GM18520 (cell line): ENCODE results near the gene ARHGEF40.
"Not testable (repeated sequence)": the region's sequence is repeated elsewhere in the genome, so short reads cannot be mapped to it uniquely, and the experiment has no call there.

Experiments
- ATAC-seq: cut with Tn5 transposase; IDR thresholded peaks from one replicate; pipeline ENCODE4 v1.9.1; 2021; ENCODE audit not compliant: unreplicated experiment

ARHGEF40 gene

DNA sequence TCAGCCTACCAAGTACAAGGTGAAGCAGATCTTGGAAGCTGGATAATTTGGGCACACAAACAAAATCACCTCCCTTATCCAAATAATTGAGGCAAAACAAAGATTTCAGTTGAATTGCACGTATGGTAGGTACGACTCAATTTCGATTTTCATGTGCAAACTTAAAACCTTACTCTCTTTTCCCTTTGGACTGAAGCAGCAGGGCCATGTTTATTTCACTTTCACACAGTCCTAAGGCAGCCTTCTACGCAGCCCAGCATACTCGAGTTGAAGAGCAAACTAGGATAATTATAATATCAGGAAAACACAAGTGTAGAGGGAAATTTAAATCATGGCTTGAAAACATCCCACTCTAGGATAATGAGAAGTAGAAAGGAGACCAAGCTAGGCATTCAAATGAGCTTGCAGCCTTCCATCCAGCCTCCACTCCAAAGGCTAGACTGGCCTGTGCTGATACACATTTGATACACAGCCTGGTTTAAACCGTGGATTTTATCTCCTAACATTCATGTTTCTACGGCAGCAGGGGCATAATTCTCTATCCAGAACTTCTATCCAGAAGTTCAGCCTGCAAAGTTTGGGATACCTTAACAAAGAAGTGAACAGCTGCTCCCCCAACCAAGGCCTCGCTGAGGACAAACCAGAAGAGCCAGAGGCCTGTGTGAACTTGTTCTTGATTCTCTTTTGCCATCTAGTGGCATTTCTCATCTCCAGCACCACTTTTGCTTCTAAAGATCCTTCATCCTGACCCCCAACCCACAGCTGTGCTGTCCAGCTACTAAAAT is 30.3 kb upstream of the ARHGEF40 start:
- no peak for ATAC-seq

DNA sequence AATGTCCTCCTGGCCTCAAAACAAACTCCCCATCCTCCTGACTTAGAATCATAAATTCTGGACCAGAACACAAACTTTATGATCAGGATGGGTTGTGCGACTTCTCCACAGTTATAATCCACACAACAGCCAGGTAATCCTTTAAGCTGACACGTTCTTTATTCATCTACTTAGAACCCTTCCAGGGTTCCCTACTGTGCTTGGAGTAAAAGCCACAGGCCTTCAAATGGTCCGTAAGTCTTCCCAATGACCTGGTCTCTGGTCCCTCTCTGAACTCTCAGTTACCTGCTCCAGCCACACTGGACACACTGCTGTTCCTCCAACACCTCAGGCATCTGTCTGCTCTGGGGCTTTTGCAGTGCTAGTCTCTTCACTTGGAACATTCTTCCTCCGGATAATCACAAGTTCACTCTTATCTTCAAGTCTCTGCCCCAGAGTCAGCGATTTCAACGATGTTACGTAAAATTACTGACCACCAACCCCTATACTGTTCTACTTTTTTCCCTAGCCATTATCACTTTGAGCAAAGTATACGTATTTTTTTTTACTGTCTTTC is 29.7 kb upstream of the ARHGEF40 start:
- no peak for ATAC-seq

DNA sequence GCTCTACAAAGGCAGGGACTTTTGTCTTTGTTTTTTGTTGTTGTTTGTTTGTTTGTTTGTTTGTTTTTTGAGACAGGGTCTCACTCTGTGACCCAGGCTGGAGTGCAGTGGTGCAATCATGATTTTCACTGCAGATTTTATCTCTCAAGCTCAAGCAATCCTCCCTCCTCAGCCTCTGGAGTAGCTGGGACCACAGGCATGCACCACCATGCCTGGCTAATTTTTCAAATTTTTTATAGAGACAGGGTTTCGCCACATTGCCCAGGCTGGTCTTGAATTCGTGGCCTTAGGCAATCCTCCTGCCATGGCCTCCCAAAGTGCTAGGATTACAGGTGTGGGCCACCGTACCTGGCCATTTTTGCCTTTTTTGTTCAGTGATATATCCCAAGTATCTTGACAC is 29.2 kb upstream of the ARHGEF40 start:
- not testable (repeated sequence) for ATAC-seq

DNA sequence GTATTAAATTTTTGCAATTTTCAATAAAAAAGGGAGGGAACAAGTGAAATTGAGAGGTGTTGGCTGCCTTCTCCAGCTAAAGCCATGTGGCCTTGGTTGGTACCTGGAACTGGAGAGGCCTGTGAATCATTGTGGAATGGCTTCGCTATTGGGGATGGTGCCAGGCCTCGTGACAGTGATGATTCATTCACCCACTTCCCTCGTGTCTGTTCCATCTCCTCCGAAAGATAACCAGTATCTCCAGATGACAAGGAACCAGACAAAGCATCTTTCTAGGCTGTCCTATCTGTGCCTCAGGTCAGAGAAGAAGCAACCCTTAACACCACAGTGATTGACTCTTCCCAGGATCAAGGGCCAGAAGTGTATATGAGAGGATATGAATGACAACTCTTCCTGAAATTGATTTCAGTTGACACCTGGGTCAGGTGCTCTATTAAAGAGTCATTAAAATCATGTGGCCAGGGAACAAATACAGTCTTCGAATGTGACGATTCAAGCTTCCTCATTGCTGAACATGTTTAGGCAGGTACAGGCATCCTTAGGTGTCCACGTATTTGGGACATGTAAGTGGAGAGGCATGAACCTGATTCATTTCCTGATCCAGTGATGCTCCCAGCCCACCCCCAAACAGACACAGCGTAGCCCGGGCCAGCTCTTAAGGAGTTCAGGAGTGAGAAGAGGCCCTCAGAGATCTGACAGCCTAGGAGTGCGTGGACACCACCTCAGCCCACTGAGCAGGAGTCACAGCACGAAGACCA is 28.2 kb upstream of the ARHGEF40 start, which contains the start of gene RNASE7:
Gene RNASE7 (plus strand): TSS at position 687 of the 758 bp plus-strand sequence. CDS start 631 bp downstream, outside the sequence.
- ATAC-seq: no peak

DNA sequence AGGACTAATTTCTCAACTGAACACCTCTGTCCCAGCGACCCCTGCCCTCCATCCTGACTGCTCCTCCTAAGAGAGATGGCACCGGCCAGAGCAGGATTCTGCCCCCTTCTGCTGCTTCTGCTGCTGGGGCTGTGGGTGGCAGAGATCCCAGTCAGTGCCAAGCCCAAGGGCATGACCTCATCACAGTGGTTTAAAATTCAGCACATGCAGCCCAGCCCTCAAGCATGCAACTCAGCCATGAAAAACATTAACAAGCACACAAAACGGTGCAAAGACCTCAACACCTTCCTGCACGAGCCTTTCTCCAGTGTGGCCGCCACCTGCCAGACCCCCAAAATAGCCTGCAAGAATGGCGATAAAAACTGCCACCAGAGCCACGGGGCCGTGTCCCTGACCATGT is 27.2 kb upstream of the ARHGEF40 start:
- ATAC-seq: no peak

DNA sequence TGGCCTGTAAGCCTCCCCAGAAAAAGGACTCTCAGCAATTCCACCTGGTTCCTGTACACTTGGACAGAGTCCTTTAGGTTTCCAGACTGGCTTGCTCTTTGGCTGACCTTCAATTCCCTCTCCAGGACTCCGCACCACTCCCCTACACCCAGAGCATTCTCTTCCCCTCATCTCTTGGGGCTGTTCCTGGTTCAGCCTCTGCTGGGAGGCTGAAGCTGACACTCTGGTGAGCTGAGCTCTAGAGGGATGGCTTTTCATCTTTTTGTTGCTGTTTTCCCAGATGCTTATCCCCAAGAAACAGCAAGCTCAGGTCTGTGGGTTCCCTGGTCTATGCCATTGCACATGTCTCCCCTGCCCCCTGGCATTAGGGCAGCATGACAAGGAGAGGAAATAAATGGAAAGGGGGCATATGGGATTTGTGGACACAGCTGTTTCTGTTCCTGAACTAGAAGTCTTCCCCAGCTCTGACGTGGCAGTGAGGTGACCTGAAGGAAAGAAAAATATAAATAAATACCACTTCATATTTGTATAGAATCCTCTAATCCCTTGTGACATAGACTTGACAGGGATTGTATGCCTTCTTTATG is 26.6 kb upstream of the ARHGEF40 start:
- ATAC-seq: no peak

DNA sequence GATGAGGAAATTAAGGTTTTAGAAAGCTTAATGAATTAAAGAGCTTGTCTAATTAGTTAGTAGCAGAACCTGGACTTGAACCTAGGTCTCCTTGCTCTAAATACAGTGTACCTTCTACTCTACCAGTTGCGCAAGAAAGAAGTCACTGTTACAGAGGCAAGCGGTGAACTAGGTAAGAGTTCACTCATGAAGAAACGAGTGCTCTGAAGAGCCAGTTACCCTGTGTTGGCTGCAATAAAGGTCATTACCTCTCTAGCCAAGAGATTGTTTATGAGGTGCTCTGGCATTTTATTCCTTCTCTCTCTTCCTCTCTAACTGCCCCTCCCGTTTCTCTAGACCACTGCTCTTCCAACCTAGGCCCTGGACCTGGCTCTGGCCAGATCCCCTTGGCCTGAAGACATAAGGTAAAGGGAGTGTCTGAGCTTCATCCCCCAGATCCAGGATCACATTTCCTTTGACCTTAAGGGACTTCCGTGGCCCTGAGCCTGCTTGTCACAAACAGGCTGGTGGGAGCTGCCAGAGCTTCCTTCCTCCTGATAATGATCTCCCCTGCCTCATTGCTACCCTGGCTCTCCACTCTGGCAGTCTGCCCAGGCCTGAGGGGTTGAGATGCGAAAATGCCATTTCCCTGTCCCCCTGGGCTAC is 26.0 kb upstream of the ARHGEF40 start:
- ATAC-seq: no peak

DNA sequence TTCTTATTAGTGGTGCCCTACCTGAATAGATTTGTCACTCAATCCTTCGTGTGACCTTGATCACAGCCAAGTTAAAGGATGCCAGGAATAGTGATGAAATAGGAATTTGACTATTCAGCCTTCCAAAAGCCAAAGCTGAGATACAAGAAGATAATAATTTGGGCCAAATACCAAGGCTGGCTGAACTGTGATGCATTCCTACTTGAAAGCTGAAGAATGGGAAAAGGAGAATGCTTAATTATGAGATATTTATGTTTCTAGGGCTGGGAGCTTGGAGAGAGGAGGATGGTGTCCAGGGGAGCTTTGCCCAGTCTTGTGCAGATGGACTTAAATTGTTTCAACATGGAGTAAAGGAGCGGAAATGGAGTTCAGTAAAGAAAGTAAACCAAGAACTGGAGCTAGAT is 22.7 kb upstream of the ARHGEF40 start:
- no peak for ATAC-seq

DNA sequence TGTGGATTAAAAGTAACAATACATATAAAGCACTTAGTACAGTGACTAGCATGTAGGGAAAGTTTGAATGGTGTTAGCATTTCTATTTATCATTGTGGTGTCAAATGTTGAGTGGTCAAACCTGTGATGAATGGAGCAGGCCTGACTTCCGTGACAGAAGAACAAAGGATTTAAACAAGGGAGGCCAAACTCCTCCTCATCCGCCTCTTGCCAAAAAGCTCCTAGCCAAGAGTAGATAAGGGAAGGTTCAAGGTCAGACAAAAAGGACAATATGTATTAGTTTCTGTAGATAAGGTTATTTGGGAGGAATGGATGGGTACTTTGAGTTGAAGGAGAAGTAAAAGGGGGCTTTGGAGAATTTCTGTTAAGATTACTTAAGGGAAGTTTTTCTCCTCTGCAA is 21.5 kb upstream of the ARHGEF40 start:
- no peak for ATAC-seq

DNA sequence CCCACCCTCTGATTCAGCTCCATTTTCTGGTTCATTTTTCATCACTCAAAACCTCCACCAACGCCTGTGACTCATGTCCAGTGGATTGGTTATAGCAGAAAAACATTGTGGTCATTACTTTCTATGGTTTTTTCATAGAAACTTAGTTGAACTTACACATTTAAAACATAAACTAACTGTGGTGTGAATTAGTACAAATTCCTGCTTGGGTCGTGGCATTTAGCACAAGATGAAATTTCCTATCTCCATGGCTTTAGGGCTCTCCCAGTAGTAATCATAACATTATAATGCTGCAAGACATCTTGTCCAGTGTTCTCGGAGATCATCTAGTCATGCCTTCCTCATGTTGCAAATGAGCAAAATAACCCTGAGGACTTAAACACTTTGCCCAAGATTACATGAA is 20.8 kb upstream of the ARHGEF40 start:
- ATAC-seq: no peak

DNA sequence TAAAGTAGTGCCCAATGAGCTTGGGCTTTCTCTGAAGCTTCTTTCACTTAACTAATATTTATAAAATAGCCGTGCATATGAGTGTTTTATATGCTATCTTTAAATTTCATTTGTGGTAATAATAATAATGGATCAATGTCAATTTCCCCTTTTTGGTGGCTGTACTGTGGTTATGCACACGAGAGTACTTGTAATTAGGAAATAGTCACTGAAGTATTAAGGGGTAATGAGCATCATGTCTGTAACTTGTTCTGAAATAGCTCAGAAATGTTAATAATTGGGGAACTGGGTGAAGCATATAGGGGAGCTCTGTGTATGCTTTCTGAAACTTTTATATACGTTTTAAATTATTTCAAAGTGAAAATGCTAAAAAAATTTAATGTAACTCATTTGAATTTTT is 19.5 kb upstream of the ARHGEF40 start:
- ATAC-seq: no peak

DNA sequence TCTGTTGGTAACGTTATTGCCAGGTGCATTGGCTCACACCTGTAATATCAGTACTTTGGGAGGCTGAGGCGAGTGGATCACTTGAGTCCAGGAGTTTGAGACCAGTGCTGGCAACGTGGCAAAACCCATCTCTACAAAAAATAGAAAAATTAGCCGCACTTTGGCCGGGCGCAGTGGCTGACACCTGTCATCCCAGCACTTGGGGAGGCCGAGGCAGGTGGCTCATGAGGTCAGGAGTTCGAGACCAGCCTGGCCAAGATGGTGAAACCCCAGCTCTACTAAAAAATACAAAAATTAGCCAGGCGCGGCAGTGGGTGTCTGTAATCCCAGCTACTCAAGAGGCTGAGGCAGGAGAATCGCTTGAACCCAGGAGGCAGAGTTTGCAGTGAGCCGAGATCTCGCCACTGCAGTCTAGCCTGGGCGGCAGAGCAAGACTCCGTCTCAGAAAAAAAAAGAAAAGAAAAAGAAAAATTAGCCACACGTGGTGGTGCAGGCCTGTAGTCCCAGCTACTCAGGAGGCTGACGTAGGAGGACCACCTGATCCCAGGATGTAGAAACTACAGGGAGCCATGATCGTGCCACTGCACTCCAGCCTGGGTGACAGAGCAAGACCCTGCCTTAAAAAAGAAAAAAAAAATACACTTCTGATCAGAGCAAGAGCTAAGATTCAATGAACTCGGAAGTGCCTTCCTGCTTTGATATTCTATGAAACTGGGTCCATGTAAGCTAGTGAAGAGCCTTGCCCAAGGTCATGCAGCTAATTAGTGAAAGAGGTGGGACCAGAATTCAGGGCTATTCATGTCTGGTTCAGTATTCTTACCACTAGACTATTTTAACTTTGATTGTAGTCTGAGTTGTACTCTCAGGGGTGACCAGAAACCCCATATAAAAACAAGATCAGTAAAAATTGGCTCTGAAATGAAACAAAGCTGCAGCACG is 16.7 kb upstream of the ARHGEF40 start:
- no peak for ATAC-seq

DNA sequence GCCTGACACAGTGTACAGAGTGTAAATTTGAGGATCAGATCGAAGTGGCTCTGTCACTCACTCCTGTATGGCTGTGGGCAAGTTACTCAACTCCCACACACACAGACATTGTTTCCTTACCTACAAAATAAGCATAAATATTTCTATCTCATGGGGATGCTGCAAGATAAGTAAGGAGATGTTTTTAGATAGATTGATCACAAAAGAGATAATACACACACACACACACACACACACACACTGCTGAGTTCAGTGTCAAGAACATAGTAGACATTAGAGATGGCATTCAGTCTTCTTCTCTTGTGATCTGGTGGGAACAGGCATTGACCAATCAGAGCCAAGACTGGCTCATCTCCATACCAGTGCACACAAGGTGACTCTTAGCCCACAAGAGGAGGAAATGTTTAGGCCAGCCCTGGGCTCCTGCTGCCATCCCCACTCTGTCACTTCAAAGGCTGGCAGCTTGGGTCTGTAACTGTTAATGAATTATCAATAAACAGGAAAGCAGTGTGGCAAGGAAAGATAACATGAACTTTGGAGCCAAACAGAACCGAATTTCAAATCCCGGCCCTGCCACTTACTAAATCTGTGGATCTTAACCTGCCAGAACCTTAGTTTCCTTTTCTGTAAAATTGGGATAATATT is 15.9 kb upstream of the ARHGEF40 start:
- ATAC-seq: no peak

DNA sequence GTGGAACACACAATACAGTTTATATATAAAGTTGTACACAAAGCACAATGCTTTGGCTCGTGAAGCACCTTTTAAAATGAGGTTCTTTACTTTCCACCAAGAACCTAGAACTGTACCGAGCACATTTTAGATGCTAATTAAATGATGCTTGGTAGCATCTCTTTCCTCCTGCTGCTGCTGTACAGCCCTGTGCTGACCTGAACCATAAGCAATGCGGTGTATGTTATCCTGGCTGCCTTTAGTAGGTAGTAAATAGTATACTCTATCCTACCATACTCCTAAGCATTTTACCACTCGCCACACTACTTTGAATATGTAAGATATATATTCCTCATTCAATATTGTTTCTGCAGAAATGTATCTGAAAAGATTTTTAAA is 15.3 kb upstream of the ARHGEF40 start:
- ATAC-seq: no peak

DNA sequence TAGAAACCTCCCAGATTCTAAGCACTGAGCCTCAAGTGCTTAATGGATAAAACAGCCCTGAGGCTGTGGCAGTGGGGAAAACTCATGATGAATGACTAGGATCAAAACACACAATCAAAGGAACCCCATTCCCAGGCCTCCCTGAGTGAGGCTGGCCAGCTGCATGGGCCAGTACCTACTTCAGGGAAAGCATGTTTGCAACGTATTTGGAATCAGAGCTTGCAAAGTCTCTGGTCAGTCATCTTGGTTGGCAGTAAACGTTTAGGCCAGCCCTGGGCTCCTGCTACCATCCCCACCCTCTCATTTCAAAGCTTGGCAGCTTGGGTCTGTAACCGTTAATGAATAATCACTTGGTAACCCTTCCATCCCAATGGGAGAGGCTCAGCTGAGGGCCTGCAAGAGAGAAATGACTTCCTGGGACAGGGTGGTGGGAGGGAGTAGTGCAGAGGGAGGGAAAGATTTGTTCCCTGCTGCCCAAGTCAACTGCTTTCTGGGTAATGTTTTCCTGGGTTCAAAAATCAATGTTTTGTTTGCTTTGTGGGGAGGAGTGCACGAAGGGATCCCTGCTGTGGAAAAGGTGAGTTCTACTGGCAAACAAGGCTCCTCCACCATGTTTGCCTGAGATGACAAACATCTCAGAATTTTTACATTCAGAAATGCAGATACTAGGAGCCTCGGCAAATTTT is 14.5 kb upstream of the ARHGEF40 start:
- ATAC-seq: no peak

DNA sequence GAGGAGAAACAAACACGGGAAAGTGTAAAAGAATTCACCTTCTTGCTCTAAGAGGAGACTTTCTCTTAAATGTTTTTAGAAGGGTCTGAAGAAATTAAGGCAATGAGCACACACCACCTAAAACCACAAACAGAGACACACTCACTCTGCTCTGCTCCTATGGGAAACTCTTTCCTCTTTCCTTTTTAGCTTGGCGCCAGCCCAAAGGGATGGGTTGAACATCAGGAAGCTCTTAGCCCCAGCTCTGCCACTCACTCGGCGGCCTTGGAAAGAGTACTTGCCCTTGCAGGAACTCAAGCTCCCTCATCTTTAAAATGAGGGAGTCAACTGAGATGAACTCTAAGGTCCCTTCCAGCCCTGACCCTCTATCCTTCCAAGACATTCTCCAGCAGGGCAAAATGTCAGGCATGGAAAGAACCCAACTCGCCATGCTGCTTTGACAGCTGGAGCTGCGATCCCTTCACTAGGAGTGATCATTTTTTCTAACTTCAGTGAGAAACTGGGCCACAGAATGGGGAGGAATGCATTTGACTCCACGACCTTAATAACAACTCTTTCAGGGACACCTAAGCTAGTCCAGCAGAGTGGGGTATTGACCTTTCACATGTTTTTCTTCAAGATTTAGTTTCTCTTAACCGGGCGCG is 13.5 kb upstream of the ARHGEF40 start:
- ATAC-seq: no peak

DNA sequence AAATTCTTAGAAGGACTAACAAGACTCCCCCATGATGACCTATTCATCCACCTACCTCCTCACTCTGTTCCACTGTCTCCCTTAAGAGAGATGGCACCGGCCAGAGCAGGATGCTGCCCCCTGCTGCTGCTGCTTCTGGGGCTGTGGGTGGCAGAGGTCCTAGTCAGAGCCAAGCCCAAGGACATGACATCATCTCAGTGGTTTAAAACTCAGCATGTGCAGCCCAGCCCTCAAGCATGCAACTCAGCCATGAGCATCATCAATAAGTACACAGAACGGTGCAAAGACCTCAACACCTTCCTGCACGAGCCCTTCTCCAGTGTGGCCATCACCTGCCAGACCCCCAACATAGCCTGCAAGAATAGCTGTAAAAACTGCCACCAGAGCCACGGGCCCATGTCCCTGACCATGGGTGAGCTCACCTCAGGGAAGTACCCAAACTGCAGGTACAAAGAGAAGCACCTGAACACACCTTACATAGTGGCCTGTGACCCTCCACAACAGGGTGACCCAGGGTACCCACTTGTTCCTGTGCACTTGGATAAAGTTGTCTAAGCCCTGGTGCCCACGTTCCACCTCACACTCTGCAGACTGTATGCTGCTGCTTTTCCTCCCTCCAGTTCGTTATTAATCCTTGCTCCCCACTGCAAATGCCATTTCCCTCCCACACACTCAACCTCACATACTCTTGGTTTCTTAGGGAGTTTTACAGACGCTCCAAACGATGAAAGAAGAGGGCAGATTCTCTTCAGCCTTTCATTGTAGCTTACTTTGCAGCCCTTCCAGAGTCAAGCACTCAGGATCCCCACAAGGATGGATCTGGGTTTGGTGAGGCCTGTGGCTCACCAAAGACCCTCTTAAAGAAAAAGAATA is 12.1 kb upstream of the ARHGEF40 start, which contains the start of gene RNASE8:
Gene RNASE8 (plus strand): TSS at position 20 of the 873 bp plus-strand sequence. CDS start 71 bp downstream, at position 91.
- no peak for ATAC-seq
